GM19099 (cell line): Measurements from ENCODE around the gene PER1.

ENCODE experiments used
- POLR2A ChIP-seq: IDR thresholded peaks from 3 replicates; pipeline ENCODE4 v1.6.1; 2011; ENCODE audit warnings: low read depth; ENCODE audit not compliant: insufficient read length; ENCODE audit errors: extremely low read depth

The PER1 gene

GRCh38 chr17:8160224-8160577 lies 8.0 kb upstream of the PER1 start:
- no peak for TF ChIP-seq POLR2A

- no peak for TF ChIP-seq POLR2A
These were observed 7.4 kb upstream of the PER1 start for GRCh38 chr17:8159459-8160223.

GRCh38 chr17:8159032-8159400 lies 6.8 kb upstream of the PER1 start:
- TF ChIP-seq POLR2A = no peak

- no peak for TF ChIP-seq POLR2A
These were observed 6.2 kb upstream of the PER1 start for GRCh38 chr17:8158267-8159031.

GRCh38 chr17:8156246-8156992 lies 4.2 kb upstream of the PER1 start:
- peak; percentile 72 for TF ChIP-seq POLR2A

- no peak for TF ChIP-seq POLR2A
These were observed 3.7 kb upstream of the PER1 start for GRCh38 chr17:8155996-8156245.

GRCh38 chr17:8155231-8155995 lies 3.2 kb upstream of the PER1 start:
- TF ChIP-seq POLR2A = no peak

GRCh38 chr17:8154608-8155155 lies 2.5 kb upstream of the PER1 start:
- no peak for TF ChIP-seq POLR2A

- TF ChIP-seq POLR2A = no peak
These were observed 1.9 kb upstream of the PER1 start for GRCh38 chr17:8153957-8154607.

GRCh38 chr17:8153525-8153956 lies 1.3 kb upstream of the PER1 start:
- TF ChIP-seq POLR2A = no peak

- TF ChIP-seq POLR2A = no peak
These were observed 837 bp upstream of the PER1 start for GRCh38 chr17:8153031-8153451.

GRCh38 chr17:8151641-8152111 lies 528 bp downstream of the PER1 start:
- no peak for TF ChIP-seq POLR2A

- no peak for TF ChIP-seq POLR2A
These were observed 1.0 kb downstream of the PER1 start for GRCh38 chr17:8151120-8151640.
